DND-41 (cell line): ENCODE data around the gene MFSD12.

ENCODE experiments used
- CTCF ChIP-seq: IDR thresholded peaks from 2 replicates; pipeline ENCODE4 v1.5.1; 2012; ENCODE audit warnings: borderline replicate concordance, low read length, moderate library complexity, mild to moderate bottlenecking; ENCODE audit not compliant: poor library complexity, severe bottlenecking; ENCODE audit errors: extremely low read depth
- EZH2 ChIP-seq: IDR thresholded peaks from 3 replicates; pipeline ENCODE4 v1.6.1; 2012; ENCODE audit warnings: borderline replicate concordance, low read depth, mild to moderate bottlenecking, moderate library complexity, low read length, inconsistent platforms; ENCODE audit not compliant: severe bottlenecking

DNA sequence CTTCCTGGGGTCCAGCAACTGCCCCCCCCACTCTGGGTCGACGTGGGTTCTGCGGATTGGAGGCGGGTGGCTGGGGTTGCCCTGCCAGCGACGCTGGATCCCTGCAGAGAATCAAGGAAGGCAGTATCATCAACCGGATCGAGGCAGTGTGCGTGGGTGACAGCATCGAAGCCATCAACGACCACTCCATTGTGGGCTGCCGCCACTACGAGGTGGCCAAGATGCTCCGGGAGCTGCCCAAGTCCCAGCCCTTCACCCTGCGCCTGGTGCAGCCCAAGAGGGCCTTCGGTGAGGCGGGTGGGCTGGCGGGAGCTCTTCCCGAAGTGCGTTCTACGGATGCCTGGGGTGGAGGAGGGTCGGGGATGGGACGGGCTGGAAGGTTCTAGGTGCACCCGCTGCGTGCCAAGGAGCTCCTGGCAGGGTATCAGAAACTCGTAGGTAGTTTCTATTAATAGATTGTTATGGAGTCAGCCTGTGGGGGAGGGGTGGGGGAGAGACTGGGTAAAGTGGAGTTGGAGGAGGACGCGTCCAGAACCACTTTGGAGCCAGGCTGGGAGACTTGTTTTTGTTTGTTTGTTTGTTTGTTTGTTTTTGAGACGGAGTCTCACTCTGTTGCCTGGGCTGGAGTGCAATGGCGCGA lies 29.4 kb upstream of the MFSD12 start:
- TF ChIP-seq CTCF (no peak), EZH2 (no peak)
